HUES48 (cell line): ENCODE measurements around the gene DIP2C.
"Not testable (repeated sequence)": the region's sequence is repeated elsewhere in the genome, so short reads cannot be mapped to it uniquely, and the experiment has no call there.

Experiments
- H3K27ac ChIP-seq: one replicate; pipeline ENCODE4 v1.7.0; 2013; ENCODE audit warnings: low read depth, low read length, inconsistent platforms
- H3K27me3 ChIP-seq: 2 replicates; pipeline ENCODE4 v1.6.1; 2013; ENCODE audit warnings: mild to moderate bottlenecking, low read length; ENCODE audit not compliant: control insufficient read depth, insufficient read depth
- H3K36me3 ChIP-seq: 2 replicates; pipeline ENCODE4 v1.6.1; 2013; ENCODE audit warnings: low read length; ENCODE audit not compliant: control insufficient read depth, insufficient read depth
- H3K4me1 ChIP-seq: 2 replicates; pipeline ENCODE4 v1.6.1; 2013; ENCODE audit warnings: mild to moderate bottlenecking, low read length; ENCODE audit not compliant: control insufficient read depth, insufficient read depth
- H3K4me3 ChIP-seq: 2 replicates; pipeline ENCODE4 v1.5.1; 2013; ENCODE audit warnings: mild to moderate bottlenecking, low read depth, low read length
- H3K9ac ChIP-seq: 2 replicates; pipeline ENCODE4 v1.6.1; 2013; ENCODE audit warnings: mild to moderate bottlenecking, low read depth, low read length, moderate library complexity
- H3K9me3 ChIP-seq: 2 replicates; pipeline ENCODE4 v1.6.1; 2013; ENCODE audit warnings: low read length; ENCODE audit not compliant: control insufficient read depth, insufficient read depth

The DIP2C gene

DNA sequence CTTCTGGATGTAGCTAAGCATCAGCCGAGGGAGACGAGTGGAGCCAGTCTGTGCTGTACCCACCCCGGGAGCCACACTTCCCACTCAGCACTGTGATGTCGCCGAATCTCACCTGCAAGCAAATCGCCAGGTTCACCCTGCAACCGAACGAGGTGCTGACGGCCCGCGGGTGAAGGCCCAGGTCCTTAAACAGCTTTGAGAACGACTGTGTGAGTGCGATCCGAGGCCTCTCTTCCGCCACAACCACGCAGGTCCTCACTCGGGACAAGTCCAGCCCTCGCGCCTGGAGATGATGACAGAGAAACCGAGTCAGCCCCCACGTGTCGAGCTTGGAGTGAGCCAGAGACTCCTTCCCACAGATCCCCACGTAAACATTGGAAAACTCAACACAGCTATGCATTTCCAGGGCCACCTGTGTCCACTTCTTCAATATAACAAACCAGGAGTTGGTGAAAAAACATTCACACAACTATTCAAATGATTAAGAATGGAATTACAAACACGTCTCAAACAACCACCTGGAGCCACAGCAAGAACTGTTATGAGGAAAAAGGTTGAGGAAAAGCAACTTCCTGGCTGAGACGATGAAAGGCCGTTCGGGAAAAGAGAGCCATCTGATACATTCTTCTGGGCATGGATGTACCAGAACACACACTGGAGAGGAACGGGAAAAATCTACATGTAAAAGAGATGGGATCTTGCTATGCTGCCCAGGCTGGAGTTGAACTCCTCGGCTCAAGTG is 362.4 kb downstream of the DIP2C start:
- Histone ChIP-seq H3K4me3 (no peak overlapping the region), H3K27ac (no peak overlapping the region), H3K27me3 (no peaks in the 10 kb centered on the region), H3K36me3 (no peaks in the 10 kb centered on the region), H3K9me3 (no peaks in the 10 kb centered on the region), H3K4me1 (peaks cover 3% of the 10 kb centered on the region; the same call in 1 of the 2 replicates), H3K9ac (no peak overlapping the region)

DNA sequence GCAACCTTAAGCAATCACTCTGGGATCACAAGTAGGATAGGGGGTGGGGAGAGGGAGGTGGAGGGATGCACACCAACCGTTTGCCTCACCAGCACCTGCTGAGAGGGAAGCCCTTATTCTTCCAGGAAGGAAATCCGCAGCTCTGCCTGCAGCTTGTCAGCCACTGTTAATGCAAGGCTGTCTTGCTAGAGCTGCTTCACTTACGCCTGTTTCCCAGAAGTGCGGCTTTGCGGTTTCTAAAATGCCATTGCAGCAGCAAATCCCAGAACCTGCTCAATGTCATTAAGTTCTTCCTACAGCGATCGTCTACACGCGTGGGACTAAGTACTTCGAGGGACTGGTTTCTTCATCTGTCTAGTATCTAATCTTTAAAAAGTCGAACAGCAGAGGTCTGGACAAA is 363.1 kb downstream of the DIP2C start:
- no peaks in the 10 kb centered on the region for H3K9me3 ChIP-seq
- H3K9ac ChIP-seq = no peak overlapping the region
- H3K27me3 ChIP-seq = no peaks in the 10 kb centered on the region
- no peak overlapping the region for H3K4me3 ChIP-seq
- H3K36me3 ChIP-seq = no peaks in the 10 kb centered on the region
- H3K4me1 ChIP-seq = peaks cover 3% of the 10 kb centered on the region; the same call in 1 of the 2 replicates
- H3K27ac ChIP-seq = no peak overlapping the region

DNA sequence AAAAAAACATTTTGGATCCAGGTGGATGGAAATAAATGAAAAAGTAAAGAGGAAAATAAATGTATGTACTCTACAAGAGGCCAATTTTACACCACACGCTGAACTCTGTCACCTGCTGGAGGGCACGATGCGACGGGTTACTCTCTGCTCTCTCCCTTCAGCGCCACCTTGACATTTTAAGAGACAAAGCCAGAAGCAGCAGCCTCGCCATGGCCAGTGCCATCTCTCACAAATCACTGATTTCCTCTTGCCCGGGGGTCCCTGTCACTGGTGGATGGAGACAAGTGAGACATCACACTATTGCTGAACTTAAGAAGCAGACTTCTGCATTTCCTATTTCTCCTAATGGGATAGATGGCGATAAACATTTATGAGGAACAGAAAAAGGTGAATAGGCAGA is 364.2 kb downstream of the DIP2C start:
- no peaks in the 10 kb centered on the region for H3K27me3 ChIP-seq
- H3K9ac ChIP-seq = no peak overlapping the region
- no peaks in the 10 kb centered on the region for H3K36me3 ChIP-seq
- no peaks in the 10 kb centered on the region for H3K9me3 ChIP-seq
- peaks cover 3% of the 10 kb centered on the region; the same call in 1 of the 2 replicates for H3K4me1 ChIP-seq
- H3K4me3 ChIP-seq = no peak overlapping the region
- H3K27ac ChIP-seq = no peak overlapping the region

DNA sequence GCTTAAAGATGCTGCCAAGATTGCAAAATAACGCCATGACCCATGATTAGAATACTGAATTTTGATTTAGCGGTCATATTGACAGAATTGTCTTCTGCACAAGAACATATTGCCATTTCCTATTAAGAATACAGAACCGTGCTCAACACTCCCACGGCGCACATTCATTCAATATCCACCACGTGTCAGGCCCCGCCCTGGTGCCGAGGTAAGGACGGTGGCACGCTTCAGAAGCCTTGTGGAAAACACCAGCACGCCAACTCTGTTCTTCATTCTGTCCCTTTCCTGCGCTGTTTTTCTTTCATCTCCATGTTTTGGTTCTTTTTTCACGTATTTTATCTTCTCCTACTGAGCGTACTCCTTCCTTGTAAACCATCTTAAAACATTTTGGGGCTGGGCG is 364.9 kb downstream of the DIP2C start:
- no peak overlapping the region for H3K4me3 ChIP-seq
- H3K27me3 ChIP-seq = no peaks in the 10 kb centered on the region
- H3K4me1 ChIP-seq = peaks cover 2% of the 10 kb centered on the region; the same call in 1 of the 2 replicates
- H3K27ac ChIP-seq = no peak overlapping the region
- H3K9ac ChIP-seq = no peak overlapping the region
- no peaks in the 10 kb centered on the region for H3K36me3 ChIP-seq
- no peaks in the 10 kb centered on the region for H3K9me3 ChIP-seq

DNA sequence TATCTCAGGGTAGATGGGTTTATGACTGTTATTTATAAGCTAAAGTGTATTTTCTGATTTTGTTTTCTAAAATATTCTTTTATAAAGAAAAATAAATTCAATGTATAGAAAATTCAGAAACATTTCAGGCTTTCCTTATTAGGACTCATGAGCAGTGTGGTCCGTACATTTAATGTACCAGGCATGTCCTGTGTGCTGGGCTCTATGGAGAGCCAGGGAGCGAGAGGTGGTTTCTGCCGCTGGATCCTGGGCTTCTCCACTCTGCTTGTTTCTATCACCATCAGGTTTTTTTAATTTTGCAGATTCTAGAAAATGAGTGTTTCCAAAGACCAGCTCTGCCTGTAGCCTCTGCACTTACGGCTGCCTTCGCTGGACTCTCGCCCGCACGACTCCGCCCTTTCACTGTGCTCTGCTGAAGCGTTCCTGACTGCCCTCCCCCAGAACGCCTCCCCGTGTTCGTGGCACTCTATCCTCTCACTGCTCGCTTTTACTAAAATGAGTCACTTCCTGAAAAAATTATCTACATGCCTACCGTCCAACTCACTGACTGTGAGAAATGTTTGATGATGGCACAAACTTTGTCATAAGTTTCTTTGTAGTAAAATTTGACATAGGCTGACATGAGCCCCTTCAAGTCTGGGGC is 365.7 kb downstream of the DIP2C start:
- Histone ChIP-seq H3K9ac (no peak overlapping the region), H3K4me1 (no peaks in the 10 kb centered on the region), H3K27me3 (no peaks in the 10 kb centered on the region), H3K36me3 (no peaks in the 10 kb centered on the region), H3K4me3 (no peak overlapping the region), H3K27ac (no peak overlapping the region), H3K9me3 (no peaks in the 10 kb centered on the region)

DNA sequence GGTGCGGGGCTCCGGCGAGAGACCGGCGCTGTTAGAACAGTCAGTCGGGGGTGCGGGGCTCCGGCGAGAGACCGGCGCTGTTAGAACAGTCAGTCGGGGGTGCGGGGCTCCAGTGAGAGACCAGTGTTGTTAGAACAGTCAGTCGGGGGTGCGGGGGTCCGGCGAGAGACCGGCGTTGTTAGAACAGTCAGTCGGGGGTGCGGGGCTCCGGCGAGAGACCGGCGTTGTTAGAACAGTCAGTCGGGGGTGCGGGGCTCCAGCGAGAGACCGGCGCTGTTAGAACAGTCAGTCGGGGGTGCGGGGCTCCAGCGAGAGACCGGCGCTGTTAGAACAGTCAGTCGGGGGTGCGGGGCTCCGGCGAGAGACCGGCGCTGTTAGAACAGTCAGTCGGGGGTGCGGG is 366.4 kb downstream of the DIP2C start:
- H3K36me3 ChIP-seq, H3K9ac ChIP-seq, H3K27ac ChIP-seq, H3K9me3 ChIP-seq, H3K4me1 ChIP-seq, H3K4me3 ChIP-seq, H3K27me3 ChIP-seq: not testable (repeated sequence)

DNA sequence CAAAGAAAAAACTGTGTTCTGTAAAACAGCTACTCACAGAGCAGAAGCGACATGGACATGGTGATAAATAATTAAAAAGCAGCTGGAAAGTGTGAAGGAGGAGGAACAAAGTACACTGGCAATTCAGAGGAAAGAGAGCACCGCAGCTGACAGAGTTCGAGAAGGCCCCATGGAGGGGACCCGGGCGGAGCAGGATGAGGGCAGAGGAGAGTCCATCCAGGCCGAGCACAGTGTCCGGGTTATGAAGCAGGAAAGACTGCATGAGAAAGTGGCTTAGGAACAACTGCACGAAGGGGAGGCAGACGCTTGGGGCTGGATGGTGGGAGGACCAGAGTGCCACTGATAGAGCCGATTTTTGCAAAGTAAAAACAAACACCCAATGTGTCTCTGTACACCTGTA is 368.7 kb downstream of the DIP2C start:
- Histone ChIP-seq H3K36me3 (peaks cover 9% of the 10 kb centered on the region; the same call in 1 of the 2 replicates), H3K27me3 (no peaks in the 10 kb centered on the region), H3K9ac (no peak overlapping the region), H3K4me1 (no peaks in the 10 kb centered on the region), H3K27ac (no peak overlapping the region), H3K9me3 (no peaks in the 10 kb centered on the region), H3K4me3 (no peak overlapping the region)

DNA sequence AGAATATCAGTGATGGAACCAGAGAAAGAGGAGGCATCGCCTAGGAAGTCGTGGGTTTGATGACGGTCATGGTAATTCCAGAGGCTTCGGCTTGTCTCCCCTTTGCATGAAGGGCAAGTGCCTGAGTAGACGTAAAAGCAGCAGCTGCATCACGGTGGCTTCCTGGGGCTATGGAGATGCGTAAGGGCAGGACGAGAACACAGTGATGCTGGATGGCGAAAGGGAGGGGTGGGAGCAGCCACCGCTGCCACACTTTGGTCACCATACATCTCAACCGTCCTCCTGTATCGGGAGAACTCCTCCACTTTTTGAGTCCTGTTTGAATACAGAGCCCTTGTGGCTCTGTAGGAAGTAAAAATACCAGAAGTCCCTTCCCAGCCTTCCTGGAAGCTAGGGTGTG is 371.5 kb downstream of the DIP2C start:
- no peak overlapping the region for H3K4me3 ChIP-seq
- peaks cover 9% of the 10 kb centered on the region; the same call in 1 of the 2 replicates for H3K36me3 ChIP-seq
- H3K27ac ChIP-seq = no peak overlapping the region
- H3K9ac ChIP-seq = no peak overlapping the region
- H3K27me3 ChIP-seq = no peaks in the 10 kb centered on the region
- H3K9me3 ChIP-seq = no peaks in the 10 kb centered on the region
- no peaks in the 10 kb centered on the region for H3K4me1 ChIP-seq

DNA sequence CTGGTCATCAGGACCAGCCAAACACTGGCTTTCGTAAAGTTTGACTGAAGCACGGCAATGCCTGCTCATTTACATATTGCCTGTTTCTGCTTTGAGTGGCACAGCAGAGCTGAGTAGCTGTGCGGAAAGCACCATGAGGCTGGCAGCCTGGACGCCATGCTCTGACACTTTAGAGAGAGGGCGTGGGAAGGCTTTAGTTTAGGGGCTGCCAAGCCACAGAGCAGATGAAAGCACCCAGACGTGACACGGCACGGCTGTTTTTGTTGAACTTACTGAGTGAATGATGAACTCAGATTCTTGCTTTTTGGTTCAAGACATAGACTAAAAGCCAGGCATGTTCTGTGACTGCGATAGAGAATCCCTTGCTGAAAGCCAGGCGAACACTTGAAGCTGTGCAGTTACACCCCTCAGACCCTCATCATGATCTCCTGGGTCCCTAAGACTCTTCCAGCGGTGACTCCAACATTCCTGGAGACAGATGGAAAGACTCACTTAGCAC is 372.1 kb downstream of the DIP2C start:
- H3K27ac ChIP-seq = no peak overlapping the region
- H3K9ac ChIP-seq = no peak overlapping the region
- no peak overlapping the region for H3K4me3 ChIP-seq
- H3K4me1 ChIP-seq = no peaks in the 10 kb centered on the region
- H3K36me3 ChIP-seq = peaks cover 9% of the 10 kb centered on the region; the same call in 1 of the 2 replicates
- no peaks in the 10 kb centered on the region for H3K27me3 ChIP-seq
- H3K9me3 ChIP-seq = no peaks in the 10 kb centered on the region

DNA sequence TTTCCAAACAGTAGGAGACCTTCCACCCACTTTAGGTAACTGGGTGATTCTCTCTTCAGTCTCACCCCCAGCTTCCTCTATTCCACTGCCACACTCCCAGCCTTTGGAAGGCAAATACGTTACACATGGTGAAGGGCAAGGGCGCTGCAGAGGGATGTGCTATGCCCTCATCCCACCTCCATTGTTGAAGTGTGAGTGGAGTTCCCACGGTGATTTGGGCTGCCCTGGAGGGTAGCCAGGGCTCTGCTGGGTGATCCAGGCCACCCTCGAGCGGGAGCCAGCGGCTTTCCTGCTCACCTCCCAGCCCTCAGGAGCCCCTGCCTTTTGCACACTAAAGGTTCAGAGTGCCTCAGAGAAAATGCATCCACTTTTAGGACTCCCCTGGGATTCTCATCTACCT is 373.1 kb downstream of the DIP2C start:
- Histone ChIP-seq H3K36me3 (peaks cover 9% of the 10 kb centered on the region; the same call in 1 of the 2 replicates), H3K27me3 (no peaks in the 10 kb centered on the region)

DNA sequence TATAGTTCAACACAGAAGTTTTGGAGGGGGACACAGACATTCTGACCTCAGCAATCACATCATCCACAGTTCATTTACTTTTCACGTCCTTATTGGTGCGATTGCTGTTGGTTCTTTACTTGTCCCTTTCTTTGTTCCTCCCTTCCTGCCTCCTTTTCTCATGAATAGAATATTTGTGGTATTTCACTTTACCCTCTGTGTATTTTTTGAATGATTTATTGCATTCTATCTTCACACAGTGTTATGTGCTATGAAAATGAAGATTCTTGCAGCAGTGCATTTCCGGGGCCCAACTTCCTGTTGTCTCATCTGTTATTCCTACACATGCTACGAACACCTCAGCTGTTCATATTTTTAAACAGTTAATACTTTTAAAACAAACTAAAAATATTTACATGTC is 374.6 kb downstream of the DIP2C start:
- Histone ChIP-seq H3K27me3 (no peaks in the 10 kb centered on the region), H3K27ac (no peak overlapping the region), H3K4me1 (no peaks in the 10 kb centered on the region), H3K4me3 (no peak overlapping the region), H3K9ac (no peak overlapping the region), H3K36me3 (peaks cover 9% of the 10 kb centered on the region; the same call in 1 of the 2 replicates), H3K9me3 (no peaks in the 10 kb centered on the region)

More for the DNA sequence above, 373.1 kb downstream of the DIP2C start:
- no peak overlapping the region for H3K4me3 ChIP-seq
- H3K27ac ChIP-seq = no peak overlapping the region
- H3K9me3 ChIP-seq = no peaks in the 10 kb centered on the region
- no peak overlapping the region for H3K9ac ChIP-seq
- H3K4me1 ChIP-seq = no peaks in the 10 kb centered on the region
